Measurements from ENCODE around the gene TGM4. TPM values are rescaled to one million over a fixed set of nuclear protein-coding genes. Genes with fewer than 3 reads are reported as not detected.

Gene TGM4
- polyA plus RNA-seq, 1 experiment: 0.12 TPM

- DNase-seq (ENCODE audit: low read depth, low spot score): no peak
- Histone ChIP-seq H3K9me3 (ENCODE audit: control insufficient read depth, insufficient read depth, low read length) (no peaks in the 10 kb centered on the region), H3K27me3 (ENCODE audit: control insufficient read depth, insufficient read depth, low read length) (no peaks in the 10 kb centered on the region), H3K27ac (ENCODE audit: low read depth, low read length) (no peak overlapping the region), H3K4me3 (ENCODE audit: low read depth, low read length) (no peak overlapping the region)
- TF ChIP-seq CTCF (IDR thresholded peaks at IDR 0.05; ENCODE audit: low read depth, low read length): no peak
- ChIA-PET CTCF (no interaction called here), POLR2A (no interaction called here)
Measured at GRCh38 chr3:44961888-44962287, 87.5 kb downstream of the TGM4 start.

- ChIA-PET CTCF (no interaction called here), POLR2A (no interaction called here)
- no peak for TF ChIP-seq CTCF (IDR thresholded peaks at IDR 0.05; ENCODE audit: low read depth, low read length)
- no peak for DNase-seq (ENCODE audit: low read depth, low spot score)
- no peaks in the 10 kb centered on the region for H3K27me3 ChIP-seq (ENCODE audit: control insufficient read depth, insufficient read depth, low read length)
- H3K9me3 ChIP-seq (ENCODE audit: control insufficient read depth, insufficient read depth, low read length): no peaks in the 10 kb centered on the region
- H3K27ac ChIP-seq (ENCODE audit: low read depth, low read length): no peak overlapping the region
- H3K4me3 ChIP-seq (ENCODE audit: low read depth, low read length): no peak overlapping the region
Measured at GRCh38 chr3:44962621-44963393, 88.4 kb downstream of the TGM4 start.

- TF ChIP-seq CTCF (IDR thresholded peaks at IDR 0.05; ENCODE audit: low read depth, low read length): no peak
- H3K4me3 ChIP-seq (ENCODE audit: low read depth, low read length): no peak overlapping the region
- POLR2A ChIA-PET: no interaction called here
- CTCF ChIA-PET: no interaction called here
- no peak for DNase-seq (ENCODE audit: low read depth, low spot score)
- H3K9me3 ChIP-seq (ENCODE audit: control insufficient read depth, insufficient read depth, low read length): no peaks in the 10 kb centered on the region
- no peaks in the 10 kb centered on the region for H3K27me3 ChIP-seq (ENCODE audit: control insufficient read depth, insufficient read depth, low read length)
- H3K27ac ChIP-seq (ENCODE audit: low read depth, low read length): no peak overlapping the region
Measured at GRCh38 chr3:44963571-44964325, 89.3 kb downstream of the TGM4 start.

Other genes starting within 250 kb of the TGM4 start
- gene ZNF197, start 249.6 kb upstream of the TGM4 start, polyA plus RNA-seq (2011; rRNA removed): 11.1 and 13.9 TPM in 2 replicates
- 8.1 and 8.3 TPM in 2 replicates for gene ZNF35, start 225.9 kb upstream of the TGM4 start, polyA plus RNA-seq (2011; rRNA removed)
- gene ZNF502, start 161.9 kb upstream of the TGM4 start, polyA plus RNA-seq (2011; rRNA removed): 3.0 and 4.0 TPM in 2 replicates
- 3.9 and 4.3 TPM in 2 replicates for gene ZNF501, start 145.0 kb upstream of the TGM4 start, polyA plus RNA-seq (2011; rRNA removed)
- 14.0 and 19.6 TPM in 2 replicates for gene KIAA1143, start 113.0 kb upstream of the TGM4 start, polyA plus RNA-seq (2011; rRNA removed)
- gene KIF15, start 112.8 kb upstream of the TGM4 start, polyA plus RNA-seq (2011; rRNA removed): 2.1 and 3.6 TPM in 2 replicates
- 25.7 TPM in 2 replicates for gene TMEM42, start 12.7 kb upstream of the TGM4 start, polyA plus RNA-seq (2011; rRNA removed)
- gene ZDHHC3, start 101.6 kb downstream of the TGM4 start, polyA plus RNA-seq (2011; rRNA removed): 92.7 and 124 TPM in 2 replicates
- 62.5 and 70.6 TPM in 2 replicates for gene EXOSC7, start 101.6 kb downstream of the TGM4 start, polyA plus RNA-seq (2011; rRNA removed)
- gene CLEC3B, start 151.7 kb downstream of the TGM4 start, polyA plus RNA-seq (2011; rRNA removed): 4.3 and 4.8 TPM in 2 replicates

All from AG04450 (cell line).